Measurements from ENCODE around the gene NOX5. TPM values are rescaled to one million over a fixed set of nuclear protein-coding genes. Genes with fewer than 3 reads are reported as not detected.

Gene NOX5
- polyA plus RNA-seq, 1 donor from 2014 or later: not detected

GRCh38 chr15:69084404-69085030, 70.0 kb downstream of the NOX5 start:
- no peaks in the 10 kb centered on the region for H3K9me3 ChIP-seq (ENCODE audit: low read length)
- H4K20me1 ChIP-seq (ENCODE audit: insufficient read depth): no peaks in the 10 kb centered on the region
- peaks cover 20% of the 10 kb centered on the region for H3K27me3 ChIP-seq (ENCODE audit: insufficient read depth, low read depth, low read length)
- no peaks in the 10 kb centered on the region for H3K9me2 ChIP-seq (ENCODE audit: insufficient read depth, low read length)
- H3K27ac ChIP-seq (ENCODE audit: low read length): no peak overlapping the region
- no peak overlapping the region for H2AFZ ChIP-seq (ENCODE audit: low read depth, low read length)
- H3K4me2 ChIP-seq (ENCODE audit: low read length): no peak overlapping the region
- no peak overlapping the region for H3K4me3 ChIP-seq (ENCODE audit: low read length)
- TF ChIP-seq RAD21 (conservative IDR thresholded peaks at IDR 0.05): no peak
- TF ChIP-seq EZH2 (IDR thresholded peaks at IDR 0.05; ENCODE audit: borderline replicate concordance, insufficient read depth, low read length, poor library complexity, severe bottlenecking): no peak
- TF ChIP-seq TAF1 (IDR thresholded peaks at IDR 0.05; ENCODE audit: low read depth): no peak
- no peak for TF ChIP-seq CTCF (IDR thresholded peaks at IDR 0.05; ENCODE audit: poor library complexity, severe bottlenecking)
- no peak for TF ChIP-seq EP300 (conservative IDR thresholded peaks at IDR 0.05; ENCODE audit: poor library complexity, severe bottlenecking)
- no peak for TF ChIP-seq SMC3 (conservative IDR thresholded peaks at IDR 0.05; ENCODE audit: poor library complexity)
- TF ChIP-seq POLR2AphosphoS5 (IDR thresholded peaks at IDR 0.05): no peak
- no peak for TF ChIP-seq MXI1 (conservative IDR thresholded peaks at IDR 0.05; ENCODE audit: poor library complexity, severe bottlenecking)
- no peak for TF ChIP-seq REST (IDR thresholded peaks at IDR 0.05; ENCODE audit: borderline replicate concordance)
- no peaks in the 10 kb centered on the region for H3F3A ChIP-seq (ENCODE audit: insufficient read depth, low read length, poor library complexity, severe bottlenecking)
- H3K36me3 ChIP-seq (ENCODE audit: insufficient read depth, low read length): no peaks in the 10 kb centered on the region
- no peak overlapping the region for H3K9ac ChIP-seq (ENCODE audit: low read length)
- no peaks in the 10 kb centered on the region for H3K79me2 ChIP-seq (replicated peaks; ENCODE audit: insufficient read depth, low read length)

- H3K9me3 ChIP-seq (ENCODE audit: low read length): no peaks in the 10 kb centered on the region
- no peaks in the 10 kb centered on the region for H3K9me2 ChIP-seq (ENCODE audit: insufficient read depth, low read length)
- no peak overlapping the region for H2AFZ ChIP-seq (ENCODE audit: low read depth, low read length)
- H3K36me3 ChIP-seq (ENCODE audit: insufficient read depth, low read length): no peaks in the 10 kb centered on the region
- no peak overlapping the region for H3K27ac ChIP-seq (ENCODE audit: low read length)
- H3K79me2 ChIP-seq (replicated peaks; ENCODE audit: insufficient read depth, low read length): no peaks in the 10 kb centered on the region
- peaks cover 24% of the 10 kb centered on the region for H3K27me3 ChIP-seq (ENCODE audit: insufficient read depth, low read depth, low read length)
- H3K4me2 ChIP-seq (ENCODE audit: low read length): no peak overlapping the region
- no peaks in the 10 kb centered on the region for H4K20me1 ChIP-seq (ENCODE audit: insufficient read depth)
- no peak overlapping the region for H3K4me3 ChIP-seq (ENCODE audit: low read length)
- no peak for TF ChIP-seq TAF1 (IDR thresholded peaks at IDR 0.05; ENCODE audit: low read depth)
- no peak for TF ChIP-seq SMC3 (conservative IDR thresholded peaks at IDR 0.05; ENCODE audit: poor library complexity)
- no peak for TF ChIP-seq POLR2AphosphoS5 (IDR thresholded peaks at IDR 0.05)
- TF ChIP-seq MXI1 (conservative IDR thresholded peaks at IDR 0.05; ENCODE audit: poor library complexity, severe bottlenecking): no peak
- TF ChIP-seq EP300 (conservative IDR thresholded peaks at IDR 0.05; ENCODE audit: poor library complexity, severe bottlenecking): no peak
- TF ChIP-seq REST (IDR thresholded peaks at IDR 0.05; ENCODE audit: borderline replicate concordance): no peak
- no peak for TF ChIP-seq CTCF (IDR thresholded peaks at IDR 0.05; ENCODE audit: poor library complexity, severe bottlenecking)
- TF ChIP-seq RAD21 (conservative IDR thresholded peaks at IDR 0.05): no peak
- TF ChIP-seq EZH2 (IDR thresholded peaks at IDR 0.05; ENCODE audit: borderline replicate concordance, insufficient read depth, low read length, poor library complexity, severe bottlenecking): no peak
- H3K9ac ChIP-seq (ENCODE audit: low read length): no peak overlapping the region
- no peaks in the 10 kb centered on the region for H3F3A ChIP-seq (ENCODE audit: insufficient read depth, low read length, poor library complexity, severe bottlenecking)
Observed at GRCh38 chr15:69085325-69086081, 71.0 kb downstream of the NOX5 start.
